Activated CD4-positive, CD25-positive, alpha-beta regulatory T cell treated with anti-CD3 and anti-CD28 coated beads, Interleukin-2, amount 50 U/mL, for 16 hours (primary cell): Measurements from ENCODE around the gene ZNF670.
A peak's percentile ranks its signal among the peaks of the same experiment; 100 is the strongest.
"Not testable (repeated sequence)": the region's sequence is repeated elsewhere in the genome, so short reads cannot be mapped to it uniquely, and the experiment has no call there.

Source experiments
- DNase-seq: peaks from one replicate; pipeline ENCODE4 v3.0.0-alpha.2; 2020; ENCODE audit warnings: low read depth, low spot score

Gene ZNF670

DNA sequence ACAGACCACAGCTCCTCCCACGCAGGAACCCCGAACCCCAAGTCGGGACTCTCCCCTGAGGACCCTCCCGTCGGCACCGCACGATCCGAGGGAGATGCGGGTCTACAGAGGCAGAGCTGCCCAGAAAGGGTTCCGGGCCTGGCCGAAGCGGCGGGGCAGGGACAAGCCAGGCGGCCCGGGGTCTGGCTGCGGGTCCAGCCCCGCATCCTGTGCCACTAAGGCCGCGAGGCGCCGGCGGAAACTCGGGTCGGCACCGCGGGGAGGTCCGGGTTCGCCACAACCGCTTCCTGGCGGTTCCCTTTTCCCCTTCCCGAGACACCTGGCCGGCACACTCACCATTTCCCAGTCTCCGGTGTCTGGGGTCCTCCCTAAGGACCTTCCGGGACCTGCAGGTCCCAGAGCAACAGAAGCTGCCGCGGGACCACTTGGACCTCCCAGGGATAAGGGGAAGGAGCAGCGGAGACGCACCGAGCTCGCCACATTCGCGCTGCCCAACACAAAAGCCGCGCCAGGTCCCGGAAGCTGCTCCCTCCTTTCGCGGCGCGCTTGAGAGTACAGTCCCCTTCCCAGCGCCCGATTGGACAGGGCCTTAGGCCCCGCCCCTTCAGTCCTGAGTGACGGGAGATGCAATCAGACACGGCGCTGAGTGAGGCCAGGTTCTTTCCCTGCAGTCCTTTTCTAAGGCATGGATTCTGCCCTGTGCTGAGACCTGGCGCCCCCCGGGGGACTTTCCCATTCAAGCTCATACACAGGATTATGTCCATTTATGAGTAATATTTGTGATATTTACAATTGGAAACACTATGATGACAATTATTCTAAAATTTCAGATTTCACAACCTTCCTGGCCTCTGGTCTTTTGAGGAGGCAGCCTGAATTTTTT is at the start of gene ZNF670:
Gene ZNF670 (minus strand): TSS at position 554 of the 883 bp plus-strand sequence. CDS start 215 bp downstream, at position 339.
- DNase-seq = peak; percentile 66

DNA sequence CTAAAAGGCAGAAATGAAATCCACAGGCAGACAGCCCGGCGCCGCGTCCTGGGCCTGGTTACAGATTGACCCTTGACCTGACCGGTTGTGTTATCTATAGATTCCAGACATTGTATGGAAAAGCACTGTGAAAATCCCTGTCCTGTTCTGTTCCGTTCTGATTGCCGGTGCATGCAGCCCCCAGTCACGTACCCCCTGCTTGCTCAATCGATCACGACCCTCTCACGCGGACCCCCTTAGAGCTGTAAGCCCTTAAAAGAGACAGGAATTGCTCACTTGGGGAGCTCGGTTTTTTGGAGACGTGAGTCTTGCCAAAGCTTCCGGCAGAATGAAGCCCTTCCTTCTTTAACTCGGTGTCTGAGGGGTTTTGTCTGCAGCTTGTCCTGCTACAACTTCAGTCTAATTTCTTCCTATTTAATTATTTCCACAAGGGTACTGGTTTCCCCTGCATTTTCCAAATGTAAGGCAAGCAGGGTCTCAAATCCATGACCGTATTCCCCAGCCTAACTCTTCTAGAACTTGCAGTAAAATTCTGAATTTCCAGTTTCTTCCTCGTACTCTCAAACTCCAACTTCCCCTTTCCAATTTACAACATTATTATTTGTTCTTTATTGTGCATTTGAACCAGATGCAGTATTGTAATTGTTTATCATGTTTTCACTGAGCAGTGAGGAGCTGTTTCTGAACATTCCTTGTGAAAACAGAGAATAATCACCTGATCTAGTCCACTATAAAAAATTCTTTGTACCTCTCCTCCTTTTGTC is 49.1 kb upstream of the ZNF670 start:
- DNase-seq = not testable (repeated sequence)

GRCh38 chr1:247126601-247127000 is 48.0 kb upstream of the ZNF670 start:
- DNase-seq = not testable (repeated sequence)

DNA sequence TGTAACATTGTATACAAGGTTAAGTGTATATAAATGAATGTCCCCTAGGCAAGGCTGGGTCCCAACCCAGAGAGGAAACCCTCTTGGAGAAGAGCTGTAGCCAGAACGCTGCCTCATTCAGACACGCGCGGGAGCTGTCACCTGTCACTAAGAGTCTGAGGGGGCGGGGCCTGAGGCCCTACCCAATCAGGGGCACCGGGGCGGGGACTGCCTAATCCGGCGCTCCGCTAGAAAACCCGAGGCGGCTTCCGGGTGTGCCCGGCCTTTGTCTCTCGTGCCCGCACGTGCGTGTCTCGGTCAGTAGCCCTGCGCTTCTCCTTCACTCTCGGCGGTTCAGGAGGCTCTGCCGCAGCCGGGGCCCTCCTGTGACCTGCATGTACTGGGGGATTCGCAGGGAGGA is 47.6 kb upstream of the ZNF670 start:
- not testable (repeated sequence) for DNase-seq

- no peak for DNase-seq
These were observed 42.8 kb upstream of the ZNF670 start for GRCh38 chr1:247121382-247121781.

DNA sequence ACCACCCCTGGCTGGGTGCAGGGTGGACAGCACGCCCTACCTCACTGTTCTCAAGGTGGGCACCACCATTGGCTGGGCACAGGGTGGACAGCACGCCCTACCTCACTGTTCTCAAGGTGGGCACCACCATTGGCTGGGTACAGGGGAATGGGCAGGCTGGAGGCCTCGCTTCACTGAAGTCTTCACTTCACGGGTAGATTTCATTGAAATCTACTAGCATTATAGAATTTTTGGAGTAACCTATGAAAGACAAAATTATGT is 41.7 kb upstream of the ZNF670 start:
- DNase-seq = not testable (repeated sequence)

GRCh38 chr1:247119600-247120407 is 41.2 kb upstream of the ZNF670 start:
- no peak for DNase-seq

GRCh38 chr1:247118946-247119446 is 40.4 kb upstream of the ZNF670 start:
- DNase-seq = no peak

GRCh38 chr1:247115545-247115944 is 36.9 kb upstream of the ZNF670 start:
- DNase-seq = no peak

GRCh38 chr1:247115141-247115510 is 36.5 kb upstream of the ZNF670 start:
- DNase-seq = no peak

DNA sequence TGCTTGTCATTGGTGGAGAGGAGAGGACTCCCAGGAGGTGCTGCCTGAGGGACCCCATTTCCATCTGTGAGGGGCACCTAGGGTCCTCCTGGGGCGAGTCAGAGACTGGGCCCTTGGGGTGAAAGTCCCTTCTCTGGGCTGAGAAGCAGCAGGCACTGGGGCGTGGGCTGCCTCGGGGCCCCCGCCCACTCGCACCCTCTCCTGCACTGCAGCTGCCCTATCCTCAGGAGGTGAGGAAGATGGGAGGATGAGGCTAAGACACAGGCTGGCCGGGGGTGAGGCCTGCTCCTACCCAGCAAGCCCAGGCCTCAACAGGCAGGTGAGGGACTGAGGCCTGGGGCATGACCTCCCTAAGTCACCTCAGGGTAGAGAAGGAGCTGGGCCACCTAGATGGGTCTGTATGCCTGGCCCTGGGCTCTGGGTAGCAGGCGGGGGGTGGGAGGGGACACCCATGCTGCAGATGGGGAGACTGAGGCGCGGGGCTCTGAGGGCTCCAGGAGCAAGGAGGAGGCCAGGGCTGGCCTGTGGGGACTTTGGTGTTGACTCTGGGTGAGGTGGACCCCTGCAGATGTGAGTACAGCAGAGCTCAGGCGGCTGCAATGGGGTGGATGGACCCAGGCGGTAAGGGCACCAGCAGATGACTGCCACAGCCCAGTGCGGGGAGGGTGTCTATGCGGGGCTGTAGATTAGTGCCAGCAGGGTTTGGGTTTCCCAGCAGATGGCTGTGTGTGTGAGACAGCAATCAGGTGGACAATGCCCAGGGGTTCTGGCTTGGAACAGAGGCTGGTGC is 35.9 kb upstream of the ZNF670 start:
- no peak for DNase-seq

DNA sequence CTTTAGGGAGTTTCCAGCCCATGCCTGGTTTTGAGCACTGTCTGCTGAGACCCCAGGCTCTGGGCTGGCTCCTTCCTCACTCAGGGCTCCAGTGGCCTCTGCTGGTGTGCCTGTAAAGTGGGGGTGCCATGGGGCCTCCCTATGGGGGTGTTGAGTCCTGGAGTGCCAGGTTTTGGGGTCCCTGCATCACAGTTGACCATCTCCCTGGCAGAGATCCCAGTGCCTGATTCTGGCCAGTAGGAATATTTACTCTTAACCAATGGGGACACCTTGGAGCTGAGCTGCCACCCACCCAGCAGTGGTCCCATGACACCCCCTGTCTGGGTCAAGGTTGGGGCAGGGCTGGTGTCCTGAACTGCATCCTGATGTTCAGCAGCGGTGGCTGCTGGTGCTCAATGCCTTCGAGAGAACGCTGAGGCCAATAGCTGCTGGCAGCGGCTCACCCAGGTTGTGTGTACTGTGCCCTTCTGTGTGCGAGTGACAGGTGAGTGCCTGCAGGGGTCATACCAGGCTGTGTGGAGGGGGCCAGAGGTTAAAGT is 35.2 kb upstream of the ZNF670 start:
- DNase-seq = no peak

GRCh38 chr1:247113094-247113497 is 34.5 kb upstream of the ZNF670 start:
- no peak for DNase-seq

DNA sequence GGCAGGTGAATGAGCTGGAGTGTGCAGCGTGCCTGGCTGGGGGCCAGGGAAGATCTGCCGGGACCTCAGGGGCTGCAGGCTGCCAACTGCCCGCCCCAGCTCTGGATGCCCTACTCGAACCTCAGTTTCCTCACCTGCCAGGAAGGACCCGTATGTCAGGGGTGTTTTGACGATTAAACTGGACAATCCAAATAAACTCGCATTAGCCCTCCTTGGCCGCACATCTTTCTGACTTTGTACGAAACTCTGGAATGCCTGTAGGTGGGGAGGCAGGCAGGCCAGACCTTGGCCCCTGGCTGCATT is 33.8 kb upstream of the ZNF670 start:
- no peak for DNase-seq

GRCh38 chr1:247111700-247112478 is 33.3 kb upstream of the ZNF670 start:
- DNase-seq = no peak

DNA sequence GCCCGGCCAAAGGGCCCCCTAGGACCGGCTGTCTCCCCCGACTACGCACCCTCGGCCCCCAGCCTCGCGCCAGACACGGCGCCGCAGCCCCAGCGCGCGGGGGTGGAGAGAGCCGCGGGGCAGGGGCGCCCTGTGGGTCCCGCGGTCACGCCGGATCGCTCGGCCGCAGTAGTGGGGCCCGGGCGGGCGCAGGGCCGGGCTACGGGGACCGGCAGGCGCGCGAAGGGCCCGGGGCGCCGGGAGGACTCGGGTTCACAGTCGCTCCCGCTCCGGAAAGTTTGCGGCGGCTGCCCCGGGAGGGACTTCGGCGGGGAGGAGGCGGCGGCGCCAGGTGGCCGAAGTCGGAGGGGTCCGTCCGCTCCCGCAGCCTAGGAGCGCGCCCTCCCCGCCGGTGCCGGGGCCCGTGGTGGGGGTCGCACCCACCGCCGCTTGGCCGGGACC is 32.7 kb upstream of the ZNF670 start:
- no peak for DNase-seq

DNA sequence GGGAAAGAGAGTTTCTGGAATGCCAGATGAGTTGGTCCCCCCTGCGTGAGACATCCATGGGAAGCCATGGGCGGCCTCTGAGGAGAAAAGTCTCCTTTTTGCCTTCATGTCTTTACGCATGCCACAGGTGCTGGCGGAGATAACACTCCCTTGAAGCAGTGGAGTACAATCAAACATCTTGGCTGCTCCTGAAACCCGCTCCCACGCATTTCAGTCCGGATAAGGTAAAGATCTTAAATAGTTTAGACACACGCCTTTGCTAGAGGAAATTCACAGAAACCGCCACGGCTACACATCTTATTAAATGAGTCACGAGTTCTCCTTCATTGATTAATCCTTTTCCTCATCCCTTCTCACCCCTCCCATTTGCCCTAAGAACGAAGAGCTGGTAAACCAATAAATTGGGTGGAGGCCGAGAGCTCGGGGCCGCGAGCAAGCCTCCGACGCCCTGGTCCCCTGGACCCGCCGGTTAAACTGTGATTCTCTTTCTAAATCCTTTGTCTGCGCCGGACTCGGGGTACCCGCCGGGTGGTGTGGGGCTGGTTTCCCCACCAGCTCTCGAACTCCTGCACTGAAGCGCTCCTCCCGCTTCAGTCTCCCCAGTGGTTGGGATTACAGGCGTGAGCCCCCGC is 32.1 kb upstream of the ZNF670 start:
- DNase-seq = no peak

- no peak for DNase-seq
These were observed 29.1 kb upstream of the ZNF670 start for GRCh38 chr1:247107694-247108093.

- no peak for DNase-seq
These were observed 27.4 kb upstream of the ZNF670 start for GRCh38 chr1:247105966-247106365.

DNA sequence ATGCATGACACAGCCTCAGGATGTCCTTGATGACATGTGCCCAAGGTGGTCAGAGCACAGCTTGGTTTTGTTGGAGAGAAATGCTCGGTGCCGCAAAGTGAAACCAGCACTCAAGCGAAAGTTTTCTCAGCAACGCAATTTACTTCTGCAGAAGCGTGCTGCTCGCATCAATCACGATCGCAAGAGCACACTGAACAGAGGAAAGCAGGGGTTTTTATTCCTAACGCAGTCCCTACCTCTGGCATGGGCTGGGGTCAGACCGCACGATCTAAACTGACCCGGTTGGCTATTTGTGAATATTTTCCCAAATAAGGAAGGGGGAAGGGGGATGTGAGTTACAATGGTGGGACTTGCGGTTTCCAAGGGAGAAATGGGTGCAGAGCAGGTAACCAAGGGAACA is 26.4 kb upstream of the ZNF670 start:
- DNase-seq = no peak
